MM.1S (cell line): ENCODE data around the gene SCN1A.
"Not testable (repeated sequence)": the region's sequence is repeated elsewhere in the genome, so short reads cannot be mapped to it uniquely, and the experiment has no call there.

Experiments used
- EZH2 ChIP-seq: fragments of 300-600 bp; sonication (generic); optimal IDR thresholded peaks from 2 replicates; pipeline ENCODE3; 2017; ENCODE audit warnings: low read depth, mild to moderate bottlenecking, antibody characterized with exemption, low read length, mixed read lengths
- EZH2phosphoT487 ChIP-seq: fragments of 300-600 bp; sonication (generic); IDR thresholded peaks from 2 replicates; pipeline ENCODE4 v1.6.1; 2018; ENCODE audit warnings: antibody characterized with exemption, low read length
- TF ChIP-seq, protein P1 (sequence below): fragments of 300-600 bp; sonication (generic); IDR thresholded peaks from 2 replicates; pipeline ENCODE4 v1.5.1; 2016; ENCODE audit warnings: antibody characterized with exemption, low read length, mixed read lengths

GRCh38 chr2:165972161-165972560 is 155.7 kb downstream of the SCN1A start:
- TF ChIP-seq EZH2, EZH2phosphoT487: not testable (repeated sequence)
- TF ChIP-seq, protein P1, sequence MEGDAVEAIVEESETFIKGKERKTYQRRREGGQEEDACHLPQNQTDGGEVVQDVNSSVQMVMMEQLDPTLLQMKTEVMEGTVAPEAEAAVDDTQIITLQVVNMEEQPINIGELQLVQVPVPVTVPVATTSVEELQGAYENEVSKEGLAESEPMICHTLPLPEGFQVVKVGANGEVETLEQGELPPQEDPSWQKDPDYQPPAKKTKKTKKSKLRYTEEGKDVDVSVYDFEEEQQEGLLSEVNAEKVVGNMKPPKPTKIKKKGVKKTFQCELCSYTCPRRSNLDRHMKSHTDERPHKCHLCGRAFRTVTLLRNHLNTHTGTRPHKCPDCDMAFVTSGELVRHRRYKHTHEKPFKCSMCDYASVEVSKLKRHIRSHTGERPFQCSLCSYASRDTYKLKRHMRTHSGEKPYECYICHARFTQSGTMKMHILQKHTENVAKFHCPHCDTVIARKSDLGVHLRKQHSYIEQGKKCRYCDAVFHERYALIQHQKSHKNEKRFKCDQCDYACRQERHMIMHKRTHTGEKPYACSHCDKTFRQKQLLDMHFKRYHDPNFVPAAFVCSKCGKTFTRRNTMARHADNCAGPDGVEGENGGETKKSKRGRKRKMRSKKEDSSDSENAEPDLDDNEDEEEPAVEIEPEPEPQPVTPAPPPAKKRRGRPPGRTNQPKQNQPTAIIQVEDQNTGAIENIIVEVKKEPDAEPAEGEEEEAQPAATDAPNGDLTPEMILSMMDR = not testable (repeated sequence)
